Measurements from ENCODE around the gene ALOX5AP.

Gene ALOX5AP

GRCh38 chr13:30755678-30756077 is 20.3 kb downstream of the ALOX5AP start:
- Mint-ChIP-seq H3K36me3 (ENCODE audit: low read depth) (peaks cover 30% of the 10 kb centered on the region), H3K4me3 (no peak overlapping the region), H3K4me1 (ENCODE audit: low read depth) (peaks cover 11% of the 10 kb centered on the region), H3K9me3 (no peaks in the 10 kb centered on the region), H3K27me3 (no peaks in the 10 kb centered on the region), H3K27ac (no peak overlapping the region)

GRCh38 chr13:30757026-30757742 is 21.8 kb downstream of the ALOX5AP start:
- H3K27me3 Mint-ChIP-seq = no peaks in the 10 kb centered on the region
- no peaks in the 10 kb centered on the region for H3K9me3 Mint-ChIP-seq
- H3K4me3 Mint-ChIP-seq = no peak overlapping the region
- H3K4me1 Mint-ChIP-seq (ENCODE audit: low read depth) = no peaks in the 10 kb centered on the region
- H3K27ac Mint-ChIP-seq = no peak overlapping the region
- peaks cover 37% of the 10 kb centered on the region for H3K36me3 Mint-ChIP-seq (ENCODE audit: low read depth)

DNA sequence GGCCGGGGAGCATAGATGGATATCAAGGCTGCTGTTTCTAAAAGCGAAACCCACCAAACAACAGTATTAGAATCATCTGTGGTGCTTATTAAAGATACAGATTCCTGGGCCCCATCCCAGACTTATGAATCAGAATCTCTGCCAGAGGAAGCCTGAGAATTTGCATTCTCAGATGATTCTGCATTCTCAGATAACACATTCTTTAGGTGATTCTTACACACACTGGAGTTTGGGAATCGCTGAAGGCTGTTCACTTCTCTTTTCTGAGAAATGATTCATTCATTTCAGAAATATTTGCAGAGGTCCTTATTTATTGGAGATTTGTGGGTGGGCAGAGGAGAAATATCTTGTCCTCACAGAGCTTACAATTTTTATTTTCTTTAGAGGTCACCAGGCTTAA is 24.4 kb downstream of the ALOX5AP start:
- Mint-ChIP-seq H3K9me3 (no peaks in the 10 kb centered on the region), H3K4me3 (no peak overlapping the region), H3K4me1 (ENCODE audit: low read depth) (no peaks in the 10 kb centered on the region), H3K27ac (no peak overlapping the region), H3K27me3 (no peaks in the 10 kb centered on the region), H3K36me3 (ENCODE audit: low read depth) (peaks cover 42% of the 10 kb centered on the region)

DNA sequence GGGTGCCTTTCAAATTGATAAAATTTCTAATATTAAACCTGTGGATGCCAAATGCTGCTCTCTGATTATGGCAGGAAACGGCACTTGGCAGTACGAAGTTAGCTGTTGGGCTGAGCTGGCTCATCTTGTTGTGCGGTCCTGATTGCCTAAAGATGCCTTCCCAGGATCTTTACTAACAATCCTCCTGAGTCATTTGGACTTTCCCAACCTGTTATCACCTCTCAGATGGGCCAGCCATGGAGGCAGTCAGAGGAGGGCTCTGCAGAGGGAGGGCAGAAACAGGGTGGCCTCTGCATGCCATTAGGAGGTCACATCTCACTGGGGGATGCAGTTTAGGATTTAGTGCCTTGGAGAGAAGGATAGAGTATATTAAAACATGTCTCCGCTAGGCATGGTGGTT is 27.3 kb downstream of the ALOX5AP start:
- Mint-ChIP-seq H3K36me3 (ENCODE audit: low read depth) (peaks cover 40% of the 10 kb centered on the region), H3K27ac (no peak overlapping the region), H3K9me3 (no peaks in the 10 kb centered on the region), H3K4me1 (ENCODE audit: low read depth) (peaks cover 13% of the 10 kb centered on the region), H3K4me3 (no peak overlapping the region), H3K27me3 (no peaks in the 10 kb centered on the region)

- Mint-ChIP-seq H3K9me3 (no peaks in the 10 kb centered on the region), H3K27ac (no peak overlapping the region), H3K36me3 (ENCODE audit: low read depth) (peaks cover 34% of the 10 kb centered on the region), H3K4me3 (no peak overlapping the region), H3K4me1 (ENCODE audit: low read depth) (peaks cover 17% of the 10 kb centered on the region), H3K27me3 (no peaks in the 10 kb centered on the region)
These were observed 28.6 kb downstream of the ALOX5AP start for GRCh38 chr13:30763786-30764413.

DNA sequence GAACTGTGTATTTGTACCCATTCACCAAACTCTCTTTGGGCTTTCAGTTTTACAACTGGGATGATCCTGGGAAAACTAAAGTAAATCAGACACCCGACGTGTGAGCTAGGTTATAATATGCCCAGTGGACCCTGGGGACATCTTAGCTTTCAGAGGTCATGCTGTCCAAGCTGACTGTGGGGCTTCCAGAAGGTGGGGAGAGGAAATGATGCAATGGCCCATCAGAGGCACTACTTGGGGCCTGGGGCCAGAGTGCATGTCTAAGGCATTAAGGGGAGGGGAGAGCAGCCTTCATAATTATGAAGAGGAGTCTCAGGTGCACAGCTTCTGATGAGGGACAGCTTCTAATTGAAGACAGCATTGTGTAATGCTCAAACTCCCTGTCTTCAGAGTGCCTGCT is 30.9 kb downstream of the ALOX5AP start:
- Mint-ChIP-seq H3K27ac (no peak overlapping the region), H3K27me3 (no peaks in the 10 kb centered on the region), H3K36me3 (ENCODE audit: low read depth) (peaks cover 22% of the 10 kb centered on the region), H3K9me3 (no peaks in the 10 kb centered on the region), H3K4me3 (no peak overlapping the region), H3K4me1 (ENCODE audit: low read depth) (peaks cover 17% of the 10 kb centered on the region)

GRCh38 chr13:30770929-30771328 is 35.6 kb downstream of the ALOX5AP start:
- Mint-ChIP-seq H3K4me1 (ENCODE audit: low read depth) (peaks cover 48% of the 10 kb centered on the region), H3K27ac (no peak overlapping the region), H3K4me3 (no peak overlapping the region), H3K9me3 (peaks cover 4% of the 10 kb centered on the region), H3K27me3 (no peaks in the 10 kb centered on the region), H3K36me3 (ENCODE audit: low read depth) (peaks cover 5% of the 10 kb centered on the region)

DNA sequence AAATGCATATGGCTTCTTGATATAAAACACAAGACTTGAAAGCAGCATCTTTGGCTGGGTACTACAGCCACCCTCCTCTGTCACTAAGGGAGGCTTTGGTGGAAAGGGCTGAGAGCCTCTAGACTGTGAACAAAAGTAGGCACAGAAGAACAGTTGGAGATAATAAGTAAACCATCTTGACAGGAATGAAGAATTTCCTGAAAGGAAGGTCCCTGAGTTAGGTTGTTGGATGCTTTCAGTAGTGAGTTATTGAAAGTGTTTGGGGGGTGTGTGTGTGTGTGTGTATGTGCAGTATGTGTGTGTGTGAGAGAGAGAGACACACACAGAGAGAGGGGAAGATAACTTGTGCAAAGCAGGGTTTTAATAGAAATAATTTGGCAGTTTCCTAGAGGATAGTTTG is 38.2 kb downstream of the ALOX5AP start:
- Mint-ChIP-seq H3K4me1 (ENCODE audit: low read depth) (peaks cover 36% of the 10 kb centered on the region), H3K27ac (peak overlapping the region; percentile 86), H3K4me3 (peak overlapping the region; percentile 30), H3K36me3 (ENCODE audit: low read depth) (peaks cover 5% of the 10 kb centered on the region), H3K9me3 (peaks cover 4% of the 10 kb centered on the region), H3K27me3 (no peaks in the 10 kb centered on the region)

DNA sequence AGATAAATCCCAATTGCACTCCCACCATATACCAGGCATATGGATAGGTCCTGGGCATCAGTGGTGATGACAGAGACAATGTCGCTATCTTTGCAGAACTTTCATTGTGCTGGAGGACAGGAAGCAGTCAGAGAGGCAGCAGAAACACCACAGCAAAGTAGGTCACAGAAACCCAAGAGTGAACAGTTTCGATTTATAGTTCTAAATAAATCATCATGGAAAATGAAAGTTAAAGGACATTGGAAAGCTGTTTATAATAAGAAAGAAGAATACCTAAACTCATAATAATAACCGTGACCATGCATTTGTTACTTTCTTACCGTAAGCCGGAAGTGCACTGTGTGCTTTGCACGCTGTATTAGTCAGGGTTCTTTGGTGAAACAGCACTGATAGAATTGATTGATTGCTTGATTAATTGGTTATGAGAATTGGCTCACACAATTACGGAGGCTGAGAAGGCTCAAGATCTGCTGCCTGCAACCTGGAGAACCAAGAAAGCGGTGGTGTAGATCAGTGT is 38.9 kb downstream of the ALOX5AP start:
- H3K27me3 Mint-ChIP-seq = no peaks in the 10 kb centered on the region
- H3K27ac Mint-ChIP-seq = peak overlapping the region; percentile 86
- peaks cover 36% of the 10 kb centered on the region for H3K4me1 Mint-ChIP-seq (ENCODE audit: low read depth)
- H3K9me3 Mint-ChIP-seq = peaks cover 4% of the 10 kb centered on the region
- H3K36me3 Mint-ChIP-seq (ENCODE audit: low read depth) = peaks cover 5% of the 10 kb centered on the region
- peak overlapping the region; percentile 30 for H3K4me3 Mint-ChIP-seq

DNA sequence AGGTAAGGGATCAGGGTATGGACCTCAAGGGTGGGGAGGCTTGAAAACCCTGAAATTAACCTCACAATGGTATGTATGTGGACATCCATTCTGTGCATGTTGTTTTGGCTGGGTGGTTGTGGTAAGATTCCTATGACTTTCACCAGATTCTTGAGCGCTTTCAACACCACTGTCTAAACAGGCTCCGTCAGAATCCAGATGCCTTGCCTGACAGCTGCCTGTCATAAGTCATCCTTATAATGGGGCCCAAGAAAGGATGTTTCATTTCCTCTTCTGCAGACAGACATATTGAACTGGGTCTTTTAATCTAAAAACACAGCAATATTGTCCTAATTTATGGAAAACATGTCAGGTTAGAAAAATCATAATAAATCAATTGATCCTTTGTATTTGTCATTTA is 41.3 kb downstream of the ALOX5AP start:
- Mint-ChIP-seq H3K9me3 (peaks cover 4% of the 10 kb centered on the region), H3K36me3 (ENCODE audit: low read depth) (peaks cover 5% of the 10 kb centered on the region), H3K4me3 (no peak overlapping the region), H3K27ac (no peak overlapping the region), H3K27me3 (peaks cover 3% of the 10 kb centered on the region), H3K4me1 (ENCODE audit: low read depth) (peaks cover 36% of the 10 kb centered on the region)

DNA sequence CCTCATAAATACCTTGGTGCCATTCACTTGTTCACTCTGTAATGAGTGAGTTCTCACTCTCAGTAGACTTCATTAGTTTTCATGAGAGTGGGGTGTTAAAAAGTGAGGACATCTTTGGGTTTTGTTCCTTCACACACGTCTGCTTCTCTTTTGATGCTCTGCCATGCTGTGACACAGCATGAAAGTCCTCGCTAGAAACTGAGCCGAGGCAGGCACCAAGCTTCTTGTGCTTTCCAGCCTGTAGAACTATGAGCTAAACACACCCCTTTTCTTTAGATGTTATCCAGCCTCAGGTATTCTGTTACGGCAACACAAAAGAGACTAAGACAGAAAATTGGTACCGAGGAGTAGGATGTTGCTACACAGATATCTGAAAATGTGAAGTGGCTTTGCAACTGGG is 43.7 kb downstream of the ALOX5AP start:
- Mint-ChIP-seq H3K36me3 (ENCODE audit: low read depth) (peaks cover 4% of the 10 kb centered on the region), H3K4me3 (no peak overlapping the region), H3K4me1 (ENCODE audit: low read depth) (peaks cover 17% of the 10 kb centered on the region), H3K27ac (no peak overlapping the region), H3K27me3 (peaks cover 3% of the 10 kb centered on the region), H3K9me3 (peaks cover 4% of the 10 kb centered on the region)

- Mint-ChIP-seq H3K4me1 (ENCODE audit: low read depth) (peaks cover 12% of the 10 kb centered on the region), H3K4me3 (no peak overlapping the region), H3K36me3 (ENCODE audit: low read depth) (peaks cover 4% of the 10 kb centered on the region), H3K27me3 (peaks cover 3% of the 10 kb centered on the region), H3K9me3 (peaks cover 4% of the 10 kb centered on the region), H3K27ac (no peak overlapping the region)
These were observed 44.3 kb downstream of the ALOX5AP start for GRCh38 chr13:30779608-30780007.

DNA sequence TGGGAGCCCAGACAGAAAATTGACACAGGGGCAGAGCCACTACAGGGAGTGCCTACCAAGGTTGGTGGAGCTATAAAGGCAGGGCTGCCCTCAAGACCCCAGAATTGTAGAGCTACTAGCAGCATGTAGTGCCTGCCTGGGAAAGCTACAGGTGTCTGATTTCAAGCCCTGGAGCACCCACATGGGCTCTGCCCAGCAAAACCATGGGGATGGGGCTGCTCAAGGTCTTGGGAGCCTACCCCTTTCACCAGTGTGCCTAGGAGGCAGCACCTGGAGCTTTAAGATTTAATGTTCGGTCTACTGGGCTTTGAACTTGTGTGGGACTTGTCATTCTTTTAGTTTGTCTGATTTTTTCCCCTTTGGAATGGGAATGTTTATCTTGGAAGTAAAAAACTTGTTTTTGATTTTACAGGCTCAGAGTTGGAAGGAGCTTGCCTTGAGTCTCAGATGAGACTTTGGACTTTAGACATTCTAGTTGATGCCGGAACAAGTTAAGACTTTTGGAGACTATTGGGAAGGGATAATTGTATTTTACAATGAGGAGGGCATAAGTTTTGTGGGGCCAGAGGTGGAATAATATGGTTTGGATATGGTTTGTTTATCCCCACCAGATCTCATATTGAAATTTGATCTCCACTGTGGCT is 45.1 kb downstream of the ALOX5AP start:
- H3K27ac Mint-ChIP-seq = no peak overlapping the region
- no peak overlapping the region for H3K4me3 Mint-ChIP-seq

GRCh38 chr13:30785191-30785850 is 50.0 kb downstream of the ALOX5AP start:
- H3K27me3 Mint-ChIP-seq = peaks cover 3% of the 10 kb centered on the region
- peaks cover 4% of the 10 kb centered on the region for H3K9me3 Mint-ChIP-seq
- H3K27ac Mint-ChIP-seq = no peak overlapping the region
- H3K4me3 Mint-ChIP-seq = no peak overlapping the region
- peaks cover 4% of the 10 kb centered on the region for H3K36me3 Mint-ChIP-seq (ENCODE audit: low read depth)
- peaks cover 10% of the 10 kb centered on the region for H3K4me1 Mint-ChIP-seq (ENCODE audit: low read depth)

More for the DNA sequence above, 45.1 kb downstream of the ALOX5AP start:
- H3K4me1 Mint-ChIP-seq (ENCODE audit: low read depth) = peaks cover 5% of the 10 kb centered on the region
- peaks cover 3% of the 10 kb centered on the region for H3K27me3 Mint-ChIP-seq
- H3K36me3 Mint-ChIP-seq (ENCODE audit: low read depth) = peaks cover 4% of the 10 kb centered on the region
- H3K9me3 Mint-ChIP-seq = peaks cover 4% of the 10 kb centered on the region

- Mint-ChIP-seq H3K36me3 (ENCODE audit: low read depth) (peaks cover 4% of the 10 kb centered on the region), H3K9me3 (peaks cover 4% of the 10 kb centered on the region), H3K4me1 (ENCODE audit: low read depth) (peaks cover 10% of the 10 kb centered on the region), H3K4me3 (no peak overlapping the region), H3K27ac (no peak overlapping the region), H3K27me3 (no peaks in the 10 kb centered on the region)
These were observed 51.3 kb downstream of the ALOX5AP start for GRCh38 chr13:30786648-30787047.
